Right cardiac atrium (tissue), 5 donors: ENCODE data around the gene FOXA3. TPM values are rescaled to one million over a fixed set of nuclear protein-coding genes. Genes with fewer than 3 reads are reported as not detected.

ENCODE experiments used
- ATAC-seq, 2 donors: fragments of 200-7000 bp; cut with Tn5 transposase; one replicate each; pipeline versions ENCODE4 v1.8.0 to v1.9.1; 2020; ENCODE audit warnings: moderate library complexity in 2 of 2, mild to moderate bottlenecking in 1 of 2
- DNase-seq, 3 donors: peaks; one replicate each; pipeline ENCODE4 v3.0.0-alpha.2; 2020
- H3K27ac ChIP-seq: one replicate; pipeline ENCODE4 v1.5.1; 2013; ENCODE audit warnings: mild to moderate bottlenecking, low read length, control low read depth, moderate library complexity
- H3K27me3 ChIP-seq: one replicate; pipeline ENCODE4 v1.6.1; 2013; ENCODE audit not compliant: control insufficient read depth, insufficient read depth
- H3K4me1 ChIP-seq: one replicate; pipeline ENCODE4 v1.6.1; 2013; ENCODE audit warnings: low read length; ENCODE audit not compliant: control insufficient read depth, insufficient read depth
- H3K4me3 ChIP-seq: one replicate; pipeline ENCODE4 v1.5.1; 2013; ENCODE audit warnings: low read length, control low read depth
- H3K9me3 ChIP-seq: one replicate; pipeline ENCODE4 v1.6.1; 2013; ENCODE audit warnings: low read length; ENCODE audit not compliant: control insufficient read depth
- WGBS: extraction: QIAGEN DNeasy Blood & Tissue Kit; methylation state at CpG from one replicate; pipeline ENCODE4 v1.1.7; 2013; 5-methylcytosine and 5-hydroxymethylcytosine counted together
- intact Hi-C, 4 donors: fragments of 100-400 bp; cut with DNase I; formaldehyde crosslinking; loops; one replicate each; pipeline versions ENCODE4 v1.11.0 to v1.14.0; 2022 to 2023
- polyA plus RNA-seq: library from polyadenylated mRNA; stranded (reverse); fragments of 200-250 nt; gene quantifications from one replicate; pipeline ENCODE4 v1.2.3, GENCODE V29; 2013
- total RNA-seq, 4 donors: library from RNA; stranded (reverse); fragmentation: NEBNext Ultra II Directional; extraction: Animal tissue kit (Norgen Biotek cat#: 25700); gene quantifications; one replicate each; pipeline ENCODE4 v1.2.1, GENCODE V29; 2021
- donor health status: healthy with polysubstance abuse.
- donor health status: DM: no; HTN: yes; CAD: no.
- donor health status: DM: no; HTN: no; CAD: no.
- donor health status: DM: no; HTN: yes; CAD: no; lungs with severe emphysema.
- donor health status: DM: yes; HTN: yes; CAD: no.

Gene FOXA3
- total and polyA plus RNA-seq, 5 donors: not detected

GRCh38 chr19:45821570-45821969, 42.6 kb upstream of the FOXA3 start:
- 91% methylated on average over 10 of the region's 10 CpGs for WGBS
- no peaks in the 10 kb centered on the region for H3K4me1 ChIP-seq
- no peak overlapping the region for H3K4me3 ChIP-seq
- H3K27ac ChIP-seq: no peak overlapping the region
- intact Hi-C loops: no loop called here
- ATAC-seq (no peak), DNase-seq (no peak)
- H3K27me3 ChIP-seq: no peaks in the 10 kb centered on the region
- no peaks in the 10 kb centered on the region for H3K9me3 ChIP-seq

- no peak for DNase-seq
- intact Hi-C loops: no loop called here
- WGBS: 94% methylated on average over 5 of the region's 5 CpGs
These were observed 41.4 kb upstream of the FOXA3 start for GRCh38 chr19:45822716-45823115.

GRCh38 chr19:45823182-45823581, 40.9 kb upstream of the FOXA3 start:
- DNase-seq: no peak
- Histone ChIP-seq H3K4me3 (no peak overlapping the region), H3K4me1 (no peaks in the 10 kb centered on the region), H3K9me3 (no peaks in the 10 kb centered on the region), H3K27me3 (no peaks in the 10 kb centered on the region), H3K27ac (no peak overlapping the region)
- no peak for ATAC-seq
- intact Hi-C loops: no loop called here
- WGBS: 94% methylated on average over 12 of the region's 12 CpGs

More at GRCh38 chr19:45822716-45823115, 41.4 kb upstream of the FOXA3 start:
- Histone ChIP-seq H3K27me3 (no peaks in the 10 kb centered on the region), H3K4me1 (no peaks in the 10 kb centered on the region), H3K27ac (no peak overlapping the region), H3K4me3 (no peak overlapping the region), H3K9me3 (no peaks in the 10 kb centered on the region)
- no peak for ATAC-seq

- Histone ChIP-seq H3K27me3 (no peaks in the 10 kb centered on the region), H3K4me3 (no peak overlapping the region), H3K9me3 (no peaks in the 10 kb centered on the region), H3K27ac (no peak overlapping the region), H3K4me1 (no peaks in the 10 kb centered on the region)
- DNase-seq (no peak), ATAC-seq (no peak)
- WGBS: 63% methylated on average over 12 of the region's 12 CpGs
- intact Hi-C loops: no loop called here
These were observed 40.1 kb upstream of the FOXA3 start for GRCh38 chr19:45824041-45824471.

DNA sequence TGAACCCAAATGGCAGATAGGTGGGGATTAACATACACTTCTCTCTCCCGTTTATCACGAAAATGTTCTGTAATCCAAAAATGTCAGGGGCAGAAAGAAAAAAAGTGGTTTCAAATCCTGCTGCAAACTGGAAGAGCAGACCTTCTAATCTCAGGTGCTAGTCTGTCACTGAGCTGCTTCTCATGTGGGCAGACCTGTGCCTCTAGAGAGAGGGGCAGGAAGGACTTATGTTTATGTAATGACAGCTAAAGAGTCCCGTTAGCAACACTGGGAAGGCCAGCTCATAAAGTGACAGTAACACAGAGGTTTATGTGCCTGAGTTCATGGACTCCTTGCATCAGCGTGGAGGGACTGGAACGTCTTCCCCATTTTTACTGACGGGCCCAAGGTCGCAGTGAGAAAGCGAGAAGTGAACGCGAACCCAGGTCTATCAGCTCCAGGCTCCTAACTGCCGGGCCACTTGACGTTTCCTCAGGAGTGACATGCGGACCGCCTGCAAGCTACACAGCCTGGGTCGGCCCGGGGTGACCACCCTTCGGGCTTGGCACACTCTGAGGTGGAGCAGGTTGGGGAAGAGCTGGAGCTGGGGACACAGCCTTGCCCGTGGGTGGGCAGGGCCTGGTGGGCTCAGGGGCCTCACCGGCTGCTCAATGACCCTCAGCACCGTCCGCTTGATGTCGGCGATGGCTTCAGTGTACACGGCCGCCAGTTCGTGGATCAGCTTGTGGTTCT, 39.4 kb upstream of the FOXA3 start:
- intact Hi-C loops: no loop called here
- Histone ChIP-seq H3K27me3 (no peaks in the 10 kb centered on the region), H3K27ac (no peak overlapping the region), H3K9me3 (no peaks in the 10 kb centered on the region), H3K4me3 (no peak overlapping the region), H3K4me1 (no peaks in the 10 kb centered on the region)
- ATAC-seq (no peak), DNase-seq (no peak)
- WGBS: 91% methylated on average over 26 of the region's 26 CpGs

- no peak for DNase-seq
- Histone ChIP-seq H3K4me1 (no peaks in the 10 kb centered on the region), H3K27ac (no peak overlapping the region), H3K27me3 (no peaks in the 10 kb centered on the region), H3K4me3 (no peak overlapping the region), H3K9me3 (no peaks in the 10 kb centered on the region)
- intact Hi-C loops: no loop called here
- WGBS: 90% methylated on average over 8 of the region's 8 CpGs
- no peak for ATAC-seq
These were observed 38.9 kb upstream of the FOXA3 start for GRCh38 chr19:45825263-45825605.

DNA sequence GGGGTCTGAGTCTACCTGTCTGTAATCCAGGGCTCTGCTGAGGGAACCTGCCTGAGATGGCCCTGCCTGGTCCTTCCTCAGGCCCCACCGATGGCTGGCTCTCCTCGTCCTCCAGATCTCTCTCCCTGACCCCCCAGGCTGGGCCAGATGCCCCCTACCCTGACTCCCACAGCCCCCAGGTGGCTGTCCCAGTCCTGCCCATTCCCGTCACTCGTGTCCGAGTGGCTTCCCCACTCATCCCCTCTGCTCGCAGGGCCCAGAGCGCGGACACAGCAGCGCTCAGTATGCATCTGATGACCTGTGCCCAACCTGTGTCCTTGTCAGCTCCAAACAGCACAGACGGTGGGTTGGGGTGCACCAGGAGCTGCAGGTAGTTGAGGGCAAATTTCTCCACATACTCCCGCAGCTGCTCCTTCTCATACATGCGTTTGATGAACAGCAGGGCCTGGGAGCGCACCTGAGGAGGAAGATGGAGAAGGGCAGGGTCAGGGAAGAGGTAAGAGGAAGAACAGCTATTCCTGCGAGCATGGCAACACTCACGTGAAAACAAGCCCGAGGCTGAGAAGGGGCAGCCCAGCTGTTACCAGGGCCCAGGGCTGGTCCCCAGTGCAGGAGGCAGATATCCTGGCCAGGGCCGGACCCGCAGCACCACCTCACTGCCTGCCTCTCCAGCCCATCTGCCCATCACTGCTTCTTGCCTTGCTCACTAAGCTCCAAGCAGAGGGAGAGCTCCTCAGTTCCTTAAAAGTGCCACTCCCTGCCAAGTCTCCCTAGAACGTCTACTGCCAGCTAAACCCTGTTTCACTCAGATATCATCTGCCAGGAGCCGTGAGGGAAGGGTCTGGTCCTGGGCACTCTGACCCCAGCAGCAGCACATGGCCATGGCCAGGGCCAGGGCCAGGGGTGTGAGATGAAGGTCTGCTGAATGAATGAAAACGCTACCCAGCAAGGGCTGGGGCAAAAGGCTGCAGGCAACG, 37.9 kb upstream of the FOXA3 start:
- intact Hi-C loops: no loop called here
- H3K4me3 ChIP-seq: no peak overlapping the region
- H3K4me1 ChIP-seq: no peaks in the 10 kb centered on the region
- DNase-seq: no peak
- no peak for ATAC-seq
- no peak overlapping the region for H3K27ac ChIP-seq
- 91% methylated on average over 22 of the region's 22 CpGs for WGBS
- H3K9me3 ChIP-seq: no peaks in the 10 kb centered on the region
- no peaks in the 10 kb centered on the region for H3K27me3 ChIP-seq

GRCh38 chr19:45826934-45827333, 37.2 kb upstream of the FOXA3 start:
- intact Hi-C loops: no loop called here

DNA sequence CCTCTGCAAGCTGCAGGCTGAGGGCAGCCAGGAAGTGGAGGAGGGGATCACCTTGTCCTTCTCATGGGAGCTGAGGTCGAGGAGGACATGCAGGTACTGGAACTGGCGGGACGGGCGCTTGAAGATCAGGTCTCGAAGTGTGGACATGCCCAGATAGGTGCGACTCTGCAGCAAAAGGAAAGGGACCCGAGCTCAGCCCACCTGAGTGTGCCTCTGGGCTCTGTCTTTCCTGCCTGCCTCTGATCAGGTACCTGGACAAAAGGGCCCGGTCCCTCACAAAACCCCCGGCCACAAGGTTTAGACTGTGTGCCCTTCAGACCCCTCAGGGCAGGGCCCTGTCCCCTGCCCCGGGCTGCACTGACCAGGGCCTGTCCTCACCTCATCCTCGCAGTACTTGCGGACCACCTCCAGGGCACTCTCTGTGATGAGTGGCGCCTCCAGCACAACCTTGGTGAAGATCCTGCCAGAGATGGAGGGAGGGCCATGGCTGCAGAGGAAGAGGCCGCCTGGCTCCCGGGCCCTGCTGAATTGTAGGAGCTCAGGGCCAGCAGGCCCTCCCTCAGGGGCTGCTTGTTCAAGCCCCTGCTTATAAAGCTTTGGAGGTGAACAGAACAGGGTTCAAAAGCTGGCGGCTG, 36.5 kb upstream of the FOXA3 start:
- WGBS: 92% methylated on average over 16 of the region's 16 CpGs
- no peaks in the 10 kb centered on the region for H3K9me3 ChIP-seq
- H3K27ac ChIP-seq: no peak overlapping the region
- intact Hi-C loops: no loop called here
- no peaks in the 10 kb centered on the region for H3K4me1 ChIP-seq
- DNase-seq (no peak), ATAC-seq (no peak)
- no peak overlapping the region for H3K4me3 ChIP-seq
- no peaks in the 10 kb centered on the region for H3K27me3 ChIP-seq

More at GRCh38 chr19:45826934-45827333, 37.2 kb upstream of the FOXA3 start:
- no peaks in the 10 kb centered on the region for H3K27me3 ChIP-seq
- H3K9me3 ChIP-seq: no peaks in the 10 kb centered on the region
- H3K4me3 ChIP-seq: no peak overlapping the region
- DNase-seq (no peak), ATAC-seq (no peak)
- no peaks in the 10 kb centered on the region for H3K4me1 ChIP-seq
- H3K27ac ChIP-seq: no peak overlapping the region
- 87% methylated on average over 11 of the region's 11 CpGs for WGBS

GRCh38 chr19:45828523-45828922, 35.6 kb upstream of the FOXA3 start:
- DNase-seq (no peak), ATAC-seq (no peak)
- no peak overlapping the region for H3K27ac ChIP-seq
- intact Hi-C loops: no loop called here
- 89% methylated on average over 9 of the region's 9 CpGs for WGBS
- no peak overlapping the region for H3K4me3 ChIP-seq
- H3K4me1 ChIP-seq: no peaks in the 10 kb centered on the region
- H3K9me3 ChIP-seq: no peaks in the 10 kb centered on the region
- no peaks in the 10 kb centered on the region for H3K27me3 ChIP-seq

GRCh38 chr19:45828945-45829344, 35.2 kb upstream of the FOXA3 start:
- no peak overlapping the region for H3K27ac ChIP-seq
- H3K27me3 ChIP-seq: no peaks in the 10 kb centered on the region
- DNase-seq (no peak), ATAC-seq (no peak)
- no peaks in the 10 kb centered on the region for H3K4me1 ChIP-seq
- H3K4me3 ChIP-seq: no peak overlapping the region
- intact Hi-C loops: no loop called here
- no peaks in the 10 kb centered on the region for H3K9me3 ChIP-seq
- 92% methylated on average over 16 of the region's 16 CpGs for WGBS
